HepG2 (cell line): Measurements from ENCODE around the gene GLRX2. TPM values are rescaled to one million over a fixed set of nuclear protein-coding genes. Genes with fewer than 3 reads are reported as not detected.

ENCODE experiments used
- CBX2 ChIP-seq, 2 experiments: fragments of 200-600 bp in 1 of 2; sonication (generic); formaldehyde crosslinking in 1 of 2; IDR thresholded peaks; 2 replicates each; pipeline versions ENCODE4 v1.7.0 to v1.8.1; 2018 to 2022; ENCODE audit warnings: low read depth in 2 of 2, low read length in 1 of 2, mild to moderate bottlenecking in 1 of 2, missing genetic modification reagents in 1 of 2
- FOXC1 ChIP-seq: sonication (generic); formaldehyde crosslinking; IDR thresholded peaks from 2 replicates; pipeline ENCODE4 v1.8.0; 2022; ENCODE audit warnings: mild to moderate bottlenecking, missing genetic modification reagents, borderline replicate concordance
- HHEX ChIP-seq: IDR thresholded peaks from 2 replicates; pipeline ENCODE4 v1.6.1; 2016; ENCODE audit warnings: control low read depth
- IRF2 ChIP-seq: IDR thresholded peaks from 2 replicates; pipeline ENCODE4 v1.6.1; 2018; ENCODE audit warnings: missing genetic modification reagents, missing compliant biosample characterization
- JUN ChIP-seq: sonication (generic); formaldehyde crosslinking; IDR thresholded peaks from 2 replicates; pipeline ENCODE4 v1.4.0; 2020; ENCODE audit warnings: mild to moderate bottlenecking, missing genetic modification reagents
- KDM3A ChIP-seq: IDR thresholded peaks from 2 replicates; pipeline ENCODE4 v1.6.1; 2018; ENCODE audit warnings: low read depth, missing compliant biosample characterization
- KLF11 ChIP-seq: IDR thresholded peaks from 2 replicates; pipeline ENCODE4 v1.6.1; 2016; ENCODE audit warnings: missing compliant biosample characterization
- NR2C2 ChIP-seq: sonication (generic); formaldehyde crosslinking; IDR thresholded peaks from 2 replicates; pipeline ENCODE4 v1.4.0; 2020; ENCODE audit warnings: missing genetic modification reagents, mild to moderate bottlenecking, moderate library complexity, borderline replicate concordance
- RFX3 ChIP-seq: IDR thresholded peaks from 2 replicates; pipeline ENCODE4 v1.6.1; 2016; ENCODE audit warnings: missing biosample characterization, missing genetic modification reagents
- SSRP1 ChIP-seq: IDR thresholded peaks from 2 replicates; pipeline ENCODE4 v1.6.1; 2016; ENCODE audit warnings: control low read depth
- SYNCRIP ChIP-seq: fragments of 200-400 bp; formaldehyde crosslinking; IDR thresholded peaks from 2 replicates; pipeline ENCODE4 v1.6.1; 2018; ENCODE audit warnings: mild to moderate bottlenecking, low read depth, low read length; ENCODE audit not compliant: insufficient read depth
- ZBTB21 ChIP-seq: sonication (generic); formaldehyde crosslinking; IDR thresholded peaks from 2 replicates; pipeline ENCODE4 v1.4.0; 2020; ENCODE audit warnings: missing genetic modification reagents
- ZFP90 ChIP-seq: sonication (generic); formaldehyde crosslinking; IDR thresholded peaks from 2 replicates; pipeline ENCODE4 v1.8.0; 2022; ENCODE audit warnings: missing genetic modification reagents, mild to moderate bottlenecking, inconsistent platforms, borderline replicate concordance
- ZNF12 ChIP-seq: sonication (generic); formaldehyde crosslinking; IDR thresholded peaks from 2 replicates; pipeline ENCODE4 v1.5.0; 2020; ENCODE audit warnings: missing genetic modification reagents
- ZNF331 ChIP-seq: sonication (generic); formaldehyde crosslinking; IDR thresholded peaks from 2 replicates; pipeline ENCODE4 v1.4.0; 2020; ENCODE audit warnings: missing genetic modification reagents
- ZNF446 ChIP-seq: sonication (generic); formaldehyde crosslinking; IDR thresholded peaks from 2 replicates; pipeline ENCODE4 v1.5.0; 2020; ENCODE audit warnings: mild to moderate bottlenecking, missing genetic modification reagents
- ZNF468 ChIP-seq: sonication (generic); formaldehyde crosslinking; IDR thresholded peaks from 2 replicates; pipeline ENCODE4 v1.8.0; 2022; ENCODE audit warnings: mild to moderate bottlenecking, moderate library complexity, missing genetic modification reagents
- ZNF558 ChIP-seq: sonication (generic); formaldehyde crosslinking; IDR thresholded peaks from 2 replicates; pipeline ENCODE4 v1.9.0; 2022; ENCODE audit warnings: mild to moderate bottlenecking, missing genetic modification reagents, borderline replicate concordance
- ZNF674 ChIP-seq: sonication (generic); formaldehyde crosslinking; IDR thresholded peaks from 2 replicates; pipeline ENCODE4 v1.5.0; 2020; ENCODE audit warnings: low read depth, mild to moderate bottlenecking, missing genetic modification reagents
- polyA plus RNA-seq, 8 experiments: library from polyadenylated mRNA; depleted of rRNA in 3 of 8; stranded (reverse) in 7 of 8; unstranded in 1 of 8; fragments of >200 nt; fragmentation: Illumina TruSeq in 4 of 8; extraction: Trizol in 4 of 8; gene quantifications; 2 replicates each; pipeline versions ENCODE4 v1.2.1 to v1.2.3, GENCODE V29; 2011 to 2016; ENCODE audit warnings: low read depth in 4 of 8, missing spikeins in 1 of 8, mixed read lengths in 1 of 8; ENCODE audit not compliant: insufficient read depth in 1 of 8
- total RNA-seq, 5 experiments: library from RNA; depleted of rRNA; stranded (reverse); fragments of >200 nt; fragmentation: Illumina TruSeq; extraction: Trizol; gene quantifications; 2 replicates each; pipeline ENCODE4 v1.2.3, GENCODE V29; 2016; ENCODE audit warnings: low read depth in 1 of 5
- TF ChIP-seq, protein P1 (sequence below): sonication (generic); formaldehyde crosslinking; IDR thresholded peaks from 2 replicates; pipeline ENCODE4 v1.4.0; 2020; ENCODE audit warnings: missing genetic modification reagents, borderline replicate concordance
- TF ChIP-seq, protein P2 (sequence below), 2 experiments: sonication (generic) in 1 of 2; formaldehyde crosslinking in 1 of 2; IDR thresholded peaks; 2 replicates each; pipeline versions ENCODE4 v1.6.1 to v1.9.0; 2014 to 2022; ENCODE audit warnings: antibody characterized with exemption in 1 of 2, borderline replicate concordance in 1 of 2, inconsistent platforms in 1 of 2, low read depth in 1 of 2, missing genetic modification reagents in 1 of 2

GLRX2 gene
- total and polyA plus RNA-seq, 2 of the 13 experiments (the other 11 are each of a cell fraction or from before 2014, with no cell fraction given), result 11.9 to 39.0 TPM

DNA sequence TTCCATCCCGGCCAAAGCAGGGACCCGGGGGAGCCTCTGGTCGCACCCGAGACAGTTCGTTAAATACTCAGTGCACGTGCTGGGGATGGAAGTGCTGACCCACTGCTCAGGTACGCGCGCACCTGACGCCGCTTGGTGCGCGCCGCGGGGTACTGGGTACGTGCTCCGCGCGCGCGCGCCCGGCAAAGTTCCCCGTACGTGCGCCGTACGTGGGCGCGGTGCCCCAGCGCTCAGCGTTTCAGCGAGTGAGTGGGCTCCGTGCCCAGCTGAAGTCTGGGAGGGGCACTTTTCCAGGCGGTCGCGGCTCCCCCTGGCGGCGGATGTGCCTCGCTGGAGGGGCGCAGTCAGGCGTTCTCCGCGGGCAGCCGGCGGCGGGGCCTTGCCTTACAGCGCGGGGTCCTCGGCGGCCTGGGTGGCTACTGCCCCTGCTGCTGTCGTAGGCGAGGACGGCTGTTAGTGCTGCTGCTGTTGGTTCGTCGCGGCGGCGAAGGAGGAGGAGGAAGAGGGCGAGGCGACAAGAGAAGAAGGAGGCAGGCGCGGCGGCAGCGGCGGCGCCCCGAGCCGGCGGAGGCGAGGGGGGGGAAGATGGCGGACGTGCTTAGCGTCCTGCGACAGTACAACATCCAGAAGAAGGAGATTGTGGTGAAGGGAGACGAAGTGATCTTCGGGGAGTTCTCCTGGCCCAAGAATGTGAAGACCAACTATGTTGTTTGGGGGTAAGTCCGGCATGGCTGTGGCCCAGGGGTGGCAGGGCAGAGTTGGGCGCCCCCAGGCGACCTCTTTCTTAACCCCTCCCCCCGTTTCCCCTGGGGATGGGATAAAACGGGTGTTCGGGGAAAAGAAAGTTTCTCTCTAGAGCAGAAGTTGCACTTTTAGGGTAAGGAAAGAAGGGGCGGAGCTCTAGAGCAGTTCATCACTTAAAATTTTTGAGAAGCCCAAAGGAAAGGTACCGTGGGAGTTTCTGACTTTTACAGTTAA, 16.7 kb upstream of the GLRX2 start, which contains the start of gene CDC73 (continued):
- TF ChIP-seq RFX3, result no peak
- peak; percentile 97 for TF ChIP-seq IRF2 (CRISPR knock-in tag)
- peak; percentile 76; the same call in 1 of the 2 replicates for TF ChIP-seq ZNF331 (CRISPR knock-in tag)
- no peak for TF ChIP-seq ZBTB21
- peak; percentile 54 for TF ChIP-seq JUN
- TF ChIP-seq, protein P1, sequence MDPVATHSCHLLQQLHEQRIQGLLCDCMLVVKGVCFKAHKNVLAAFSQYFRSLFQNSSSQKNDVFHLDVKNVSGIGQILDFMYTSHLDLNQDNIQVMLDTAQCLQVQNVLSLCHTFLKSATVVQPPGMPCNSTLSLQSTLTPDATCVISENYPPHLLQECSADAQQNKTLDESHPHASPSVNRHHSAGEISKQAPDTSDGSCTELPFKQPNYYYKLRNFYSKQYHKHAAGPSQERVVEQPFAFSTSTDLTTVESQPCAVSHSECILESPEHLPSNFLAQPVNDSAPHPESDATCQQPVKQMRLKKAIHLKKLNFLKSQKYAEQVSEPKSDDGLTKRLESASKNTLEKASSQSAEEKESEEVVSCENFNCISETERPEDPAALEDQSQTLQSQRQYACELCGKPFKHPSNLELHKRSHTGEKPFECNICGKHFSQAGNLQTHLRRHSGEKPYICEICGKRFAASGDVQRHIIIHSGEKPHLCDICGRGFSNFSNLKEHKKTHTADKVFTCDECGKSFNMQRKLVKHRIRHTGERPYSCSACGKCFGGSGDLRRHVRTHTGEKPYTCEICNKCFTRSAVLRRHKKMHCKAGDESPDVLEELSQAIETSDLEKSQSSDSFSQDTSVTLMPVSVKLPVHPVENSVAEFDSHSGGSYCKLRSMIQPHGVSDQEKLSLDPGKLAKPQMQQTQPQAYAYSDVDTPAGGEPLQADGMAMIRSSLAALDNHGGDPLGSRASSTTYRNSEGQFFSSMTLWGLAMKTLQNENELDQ (CRISPR knock-in tag), result no peak
- TF ChIP-seq ZNF446, result peak; percentile 82; the same call in 1 of the 2 replicates
- peak; percentile 69; the same call in 1 of the 2 replicates for TF ChIP-seq ZNF12 (CRISPR knock-in tag)
- peak; percentile 98 for TF ChIP-seq KDM3A
- no peak for TF ChIP-seq HHEX (CRISPR knock-in tag)
- no peak for TF ChIP-seq ZNF468 (CRISPR knock-in tag)
- TF ChIP-seq ZFP90 (CRISPR knock-in tag), result peak; percentile 78; the same call in 1 of the 2 replicates
- peak; percentile 99 for TF ChIP-seq FOXC1 (CRISPR knock-in tag)
- TF ChIP-seq SYNCRIP, result no peak
- peak; percentile 79; the same call in 1 of the 2 replicates for TF ChIP-seq KLF11 (CRISPR knock-in tag)
- peak; percentile 83; the same call in 1 of the 2 replicates for TF ChIP-seq ZNF674
- peak; percentile 76 for TF ChIP-seq ZNF558 (CRISPR knock-in tag)
- peak; percentile 76; the same call in 1 of the 2 replicates for TF ChIP-seq NR2C2 (CRISPR knock-in tag)
- no peak for TF ChIP-seq CBX2 (IDR thresholded peaks at IDR 0.05; ENCODE audit: low read depth, low read length)
- TF ChIP-seq CBX2 (CRISPR knock-in tag; IDR thresholded peaks at IDR 0.05; ENCODE audit: low read depth), result no peak
- TF ChIP-seq, protein P2, sequence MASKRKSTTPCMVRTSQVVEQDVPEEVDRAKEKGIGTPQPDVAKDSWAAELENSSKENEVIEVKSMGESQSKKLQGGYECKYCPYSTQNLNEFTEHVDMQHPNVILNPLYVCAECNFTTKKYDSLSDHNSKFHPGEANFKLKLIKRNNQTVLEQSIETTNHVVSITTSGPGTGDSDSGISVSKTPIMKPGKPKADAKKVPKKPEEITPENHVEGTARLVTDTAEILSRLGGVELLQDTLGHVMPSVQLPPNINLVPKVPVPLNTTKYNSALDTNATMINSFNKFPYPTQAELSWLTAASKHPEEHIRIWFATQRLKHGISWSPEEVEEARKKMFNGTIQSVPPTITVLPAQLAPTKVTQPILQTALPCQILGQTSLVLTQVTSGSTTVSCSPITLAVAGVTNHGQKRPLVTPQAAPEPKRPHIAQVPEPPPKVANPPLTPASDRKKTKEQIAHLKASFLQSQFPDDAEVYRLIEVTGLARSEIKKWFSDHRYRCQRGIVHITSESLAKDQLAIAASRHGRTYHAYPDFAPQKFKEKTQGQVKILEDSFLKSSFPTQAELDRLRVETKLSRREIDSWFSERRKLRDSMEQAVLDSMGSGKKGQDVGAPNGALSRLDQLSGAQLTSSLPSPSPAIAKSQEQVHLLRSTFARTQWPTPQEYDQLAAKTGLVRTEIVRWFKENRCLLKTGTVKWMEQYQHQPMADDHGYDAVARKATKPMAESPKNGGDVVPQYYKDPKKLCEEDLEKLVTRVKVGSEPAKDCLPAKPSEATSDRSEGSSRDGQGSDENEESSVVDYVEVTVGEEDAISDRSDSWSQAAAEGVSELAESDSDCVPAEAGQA (IDR thresholded peaks at IDR 0.05; ENCODE audit: low read depth), result peak; percentile 20; the same call in 1 of the 2 replicates
- TF ChIP-seq, protein P2 (CRISPR knock-in tag; IDR thresholded peaks at IDR 0.05; ENCODE audit: borderline replicate concordance), result peak; percentile 54; the same call in 1 of the 2 replicates
- TF ChIP-seq SSRP1 (CRISPR knock-in tag), result peak; percentile 72; the same call in 1 of the 2 replicates
